Osteoblast (primary cell): ENCODE data around the gene TMEM101. TPM values are rescaled to one million over a fixed set of nuclear protein-coding genes. Genes with fewer than 3 reads are reported as not detected.

ENCODE experiments used
- DNase-seq: peaks from one replicate; pipeline ENCODE4 v3.0.0; 2011; ENCODE audit warnings: low spot score, mixed read lengths; ENCODE audit not compliant: insufficient read length; ENCODE audit errors: missing footprints
- H2AFZ ChIP-seq: 2 replicates; pipeline ENCODE4 v1.6.0; 2011; ENCODE audit warnings: mild to moderate bottlenecking, low read length
- H3K27ac ChIP-seq: 2 replicates; pipeline ENCODE4 v1.5.1; 2011; ENCODE audit warnings: mild to moderate bottlenecking, low read depth, low read length, moderate library complexity
- H3K27me3 ChIP-seq: 2 replicates; pipeline ENCODE4 v1.6.0; 2012; ENCODE audit warnings: mild to moderate bottlenecking, control low read depth, inconsistent platforms, low read length, moderate library complexity; ENCODE audit not compliant: insufficient read depth
- H3K36me3 ChIP-seq: 2 replicates; pipeline ENCODE4 v1.5.1; 2011; ENCODE audit warnings: mild to moderate bottlenecking, low read length, control low read depth, moderate library complexity; ENCODE audit not compliant: insufficient read depth
- H3K4me1 ChIP-seq: 2 replicates; pipeline ENCODE4 v1.5.1; 2011; ENCODE audit warnings: mild to moderate bottlenecking, low read length, control low read depth, moderate library complexity; ENCODE audit not compliant: insufficient read depth
- H3K4me2 ChIP-seq: 2 replicates; pipeline ENCODE4 v1.6.0; 2011; ENCODE audit warnings: mild to moderate bottlenecking, low read length; ENCODE audit not compliant: insufficient read depth
- H3K4me3 ChIP-seq: fragments of 200-600 bp; sonication (generic); 3 replicates; pipeline ENCODE4 v1.5.1; 2012; ENCODE audit warnings: mild to moderate bottlenecking, low read length, inconsistent platforms; ENCODE audit not compliant: insufficient read depth
- H3K79me2 ChIP-seq: 2 replicates; pipeline ENCODE4 v1.6.0; 2012; ENCODE audit warnings: mild to moderate bottlenecking, low read length, control low read depth, inconsistent platforms; ENCODE audit not compliant: insufficient read depth
- H3K9me3 ChIP-seq: 2 replicates; pipeline ENCODE4 v1.5.1; 2011; ENCODE audit warnings: low read depth, low read length, control low read depth
- H4K20me1 ChIP-seq: 2 replicates; pipeline ENCODE4 v1.6.0; 2012; ENCODE audit warnings: mild to moderate bottlenecking, low read length, control low read depth; ENCODE audit not compliant: insufficient read depth
- total RNA-seq: library from RNA; depleted of rRNA; stranded (reverse); fragments of >200 nt; gene quantifications from 2 replicates; pipeline ENCODE4 v1.2.3, GENCODE V29; 2012
- TF ChIP-seq, protein P1 (sequence below): IDR thresholded peaks from 2 replicates; pipeline ENCODE4 v1.5.1; 2011; ENCODE audit warnings: mild to moderate bottlenecking, low read depth, low read length, moderate library complexity; ENCODE audit errors: extremely low read depth

The TMEM101 gene
- total RNA-seq, 1 donor, result 47.8 TPM

DNA sequence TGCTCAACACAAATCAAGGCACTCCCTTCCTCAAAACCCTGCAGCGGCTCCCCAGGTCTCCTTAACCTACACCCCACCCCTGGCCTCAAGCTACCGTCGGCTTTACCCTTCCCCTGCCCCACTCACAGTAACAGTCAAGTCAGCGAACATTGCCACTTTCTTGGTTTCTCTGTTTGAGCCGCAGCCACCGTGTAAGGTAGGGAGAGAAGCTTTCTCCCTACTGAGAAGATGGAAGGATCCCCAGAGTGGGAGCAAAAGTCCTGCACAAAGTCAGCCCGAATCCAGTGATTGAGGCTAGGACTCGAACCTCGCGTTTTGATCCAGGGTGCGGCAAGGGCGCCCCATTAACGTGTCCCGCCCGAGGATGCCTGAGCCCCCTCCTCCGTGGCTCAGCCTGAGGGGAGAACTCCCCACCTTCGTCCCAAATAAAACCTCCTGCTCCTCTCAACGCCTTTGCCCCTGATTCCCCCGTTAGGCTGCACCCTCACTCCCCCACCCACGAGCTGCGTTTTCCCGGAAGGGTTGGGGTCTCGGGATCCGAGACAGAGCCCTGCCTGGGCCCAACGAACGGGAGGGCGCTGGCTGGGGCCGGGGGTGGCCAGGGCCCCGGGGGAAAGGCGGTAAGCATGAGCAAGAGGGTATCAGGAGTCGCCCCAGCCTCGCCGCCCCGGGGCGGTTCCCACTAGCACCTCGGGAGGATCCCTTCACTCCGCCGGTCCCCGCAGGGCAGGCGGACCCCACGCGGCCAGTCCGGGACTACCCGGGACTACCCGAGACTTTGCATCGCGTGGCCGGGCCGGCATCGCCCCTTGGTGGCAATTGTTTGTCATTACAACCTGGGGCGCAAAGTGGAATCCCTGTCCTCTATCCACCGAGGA is 20.3 kb downstream of the TMEM101 start:
- H2AFZ ChIP-seq, result peak overlapping the region; percentile 81
- peaks cover 17% of the 10 kb centered on the region for H3K4me1 ChIP-seq
- H3K4me3 ChIP-seq, result peak overlapping the region; percentile 67
- no peaks in the 10 kb centered on the region for H3K36me3 ChIP-seq
- no peaks in the 10 kb centered on the region for H4K20me1 ChIP-seq
- H3K79me2 ChIP-seq, result no peaks in the 10 kb centered on the region
- H3K4me2 ChIP-seq, result peak overlapping the region; percentile 84
- peaks cover 14% of the 10 kb centered on the region for H3K27me3 ChIP-seq
- TF ChIP-seq, protein P1, sequence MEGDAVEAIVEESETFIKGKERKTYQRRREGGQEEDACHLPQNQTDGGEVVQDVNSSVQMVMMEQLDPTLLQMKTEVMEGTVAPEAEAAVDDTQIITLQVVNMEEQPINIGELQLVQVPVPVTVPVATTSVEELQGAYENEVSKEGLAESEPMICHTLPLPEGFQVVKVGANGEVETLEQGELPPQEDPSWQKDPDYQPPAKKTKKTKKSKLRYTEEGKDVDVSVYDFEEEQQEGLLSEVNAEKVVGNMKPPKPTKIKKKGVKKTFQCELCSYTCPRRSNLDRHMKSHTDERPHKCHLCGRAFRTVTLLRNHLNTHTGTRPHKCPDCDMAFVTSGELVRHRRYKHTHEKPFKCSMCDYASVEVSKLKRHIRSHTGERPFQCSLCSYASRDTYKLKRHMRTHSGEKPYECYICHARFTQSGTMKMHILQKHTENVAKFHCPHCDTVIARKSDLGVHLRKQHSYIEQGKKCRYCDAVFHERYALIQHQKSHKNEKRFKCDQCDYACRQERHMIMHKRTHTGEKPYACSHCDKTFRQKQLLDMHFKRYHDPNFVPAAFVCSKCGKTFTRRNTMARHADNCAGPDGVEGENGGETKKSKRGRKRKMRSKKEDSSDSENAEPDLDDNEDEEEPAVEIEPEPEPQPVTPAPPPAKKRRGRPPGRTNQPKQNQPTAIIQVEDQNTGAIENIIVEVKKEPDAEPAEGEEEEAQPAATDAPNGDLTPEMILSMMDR, result peak; percentile 78
- H3K9me3 ChIP-seq, result no peaks in the 10 kb centered on the region
- peak; percentile 95 for DNase-seq
- H3K27ac ChIP-seq, result no peak overlapping the region

- H3K4me2 ChIP-seq, result no peak overlapping the region
- DNase-seq, result no peak
- TF ChIP-seq, protein P1, result no peak
These were observed 22.1 kb downstream of the TMEM101 start for GRCh38 chr17:43992641-43993040.

DNA sequence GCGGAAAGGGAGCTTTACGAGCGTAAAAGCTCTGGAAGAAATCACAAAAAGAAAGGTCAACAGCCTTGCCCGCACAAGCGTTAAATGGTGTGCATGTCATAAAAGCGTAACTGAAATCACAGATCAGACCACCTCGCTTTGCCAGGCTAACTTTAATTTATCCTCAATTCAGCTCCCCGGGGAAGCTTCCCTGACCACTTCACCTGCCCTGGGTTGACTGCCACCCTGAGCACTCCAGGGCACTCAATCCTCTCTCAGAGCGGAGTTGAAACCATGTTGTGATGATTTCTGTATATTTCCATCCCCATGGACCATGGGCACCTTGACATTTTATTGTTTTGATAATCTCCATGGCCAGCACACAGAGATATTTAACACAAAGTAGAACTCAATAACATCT is 26.5 kb downstream of the TMEM101 start:
- TF ChIP-seq, protein P1, result no peak
- peaks cover 22% of the 10 kb centered on the region for H3K27me3 ChIP-seq
- H3K9me3 ChIP-seq, result no peaks in the 10 kb centered on the region
- no peak overlapping the region for H3K27ac ChIP-seq
- no peak overlapping the region for H3K4me3 ChIP-seq
- H3K4me1 ChIP-seq, result no peaks in the 10 kb centered on the region
- no peaks in the 10 kb centered on the region for H3K79me2 ChIP-seq
- H4K20me1 ChIP-seq, result no peaks in the 10 kb centered on the region
- no peaks in the 10 kb centered on the region for H3K36me3 ChIP-seq
- H2AFZ ChIP-seq, result no peak overlapping the region
- DNase-seq, result no peak
- H3K4me2 ChIP-seq, result no peak overlapping the region

More at GRCh38 chr17:43992641-43993040, 22.1 kb downstream of the TMEM101 start:
- Histone ChIP-seq H3K9me3 (no peaks in the 10 kb centered on the region), H3K27me3 (peaks cover 19% of the 10 kb centered on the region), H3K27ac (no peak overlapping the region), H3K4me1 (peaks cover 9% of the 10 kb centered on the region), H3K79me2 (no peaks in the 10 kb centered on the region), H3K4me3 (no peak overlapping the region), H2AFZ (no peak overlapping the region), H3K36me3 (no peaks in the 10 kb centered on the region), H4K20me1 (no peaks in the 10 kb centered on the region)
